Duodenal mucosa (tissue), 2 donors: Measurements from ENCODE around the gene AP1G2.
"Not testable (repeated sequence)": the region's sequence is repeated elsewhere in the genome, so short reads cannot be mapped to it uniquely, and the experiment has no call there.

Source experiments
- H3K27ac ChIP-seq: one replicate; pipeline ENCODE4 v1.7.0; 2013; ENCODE audit warnings: low read depth, low read length
- H3K27me3 ChIP-seq, 2 donors: one replicate each; pipeline ENCODE4 v1.7.0; 2013; ENCODE audit warnings: low read length in 2 of 2, control low read depth in 1 of 2; ENCODE audit not compliant: insufficient read depth in 2 of 2, control insufficient read depth in 1 of 2
- H3K36me3 ChIP-seq, 2 donors: one replicate each; pipeline ENCODE4 v1.7.0; 2013; ENCODE audit warnings: low read length in 2 of 2, control low read depth in 1 of 2; ENCODE audit not compliant: insufficient read depth in 2 of 2, control insufficient read depth in 1 of 2
- H3K4me1 ChIP-seq, 2 donors: one replicate each; pipeline ENCODE4 v1.7.0; 2013; ENCODE audit warnings: low read length in 2 of 2, control low read depth in 1 of 2; ENCODE audit not compliant: insufficient read depth in 2 of 2, control insufficient read depth in 1 of 2
- H3K4me3 ChIP-seq, 2 donors: one replicate each; pipeline ENCODE4 v1.7.0; 2013; ENCODE audit warnings: low read length in 2 of 2, low read depth in 1 of 2
- H3K9ac ChIP-seq, 2 donors: one replicate each; pipeline ENCODE4 v1.7.0; 2013; ENCODE audit warnings: low read length in 2 of 2, low read depth in 1 of 2
- H3K9me3 ChIP-seq, 2 donors: one replicate each; pipeline ENCODE4 v1.7.0; 2013; ENCODE audit warnings: low read length in 2 of 2, control low read depth in 1 of 2; ENCODE audit not compliant: control insufficient read depth in 1 of 2

AP1G2 gene

DNA sequence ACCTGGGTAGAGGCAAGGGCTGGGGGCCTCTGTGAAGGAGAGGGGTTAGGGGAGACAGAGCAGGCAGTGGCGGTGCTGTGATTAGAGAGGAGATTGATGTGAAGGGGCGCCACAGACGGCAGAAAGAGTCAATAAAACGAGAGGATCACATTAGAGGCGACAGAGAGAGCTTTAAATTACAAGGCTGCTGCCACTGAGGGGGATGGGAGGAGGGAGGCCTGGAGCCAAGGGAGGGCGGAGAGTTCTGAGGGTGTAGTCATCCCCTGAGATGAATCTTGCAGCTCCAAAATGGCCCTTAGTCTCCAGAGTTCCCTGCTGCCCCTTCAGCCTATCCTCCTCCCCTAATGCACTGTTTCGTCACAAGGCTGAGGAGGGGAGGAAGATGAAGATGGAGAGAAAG, 28.8 kb downstream of the AP1G2 start:
- H3K27ac ChIP-seq = no peak overlapping the region
- no peak overlapping the region for H3K4me3 ChIP-seq
- no peaks in the 10 kb centered on the region for H3K4me1 ChIP-seq
- H3K36me3 ChIP-seq = no peaks in the 10 kb centered on the region
- no peak overlapping the region for H3K9ac ChIP-seq
- no peaks in the 10 kb centered on the region for H3K27me3 ChIP-seq
- no peaks in the 10 kb centered on the region for H3K9me3 ChIP-seq

DNA sequence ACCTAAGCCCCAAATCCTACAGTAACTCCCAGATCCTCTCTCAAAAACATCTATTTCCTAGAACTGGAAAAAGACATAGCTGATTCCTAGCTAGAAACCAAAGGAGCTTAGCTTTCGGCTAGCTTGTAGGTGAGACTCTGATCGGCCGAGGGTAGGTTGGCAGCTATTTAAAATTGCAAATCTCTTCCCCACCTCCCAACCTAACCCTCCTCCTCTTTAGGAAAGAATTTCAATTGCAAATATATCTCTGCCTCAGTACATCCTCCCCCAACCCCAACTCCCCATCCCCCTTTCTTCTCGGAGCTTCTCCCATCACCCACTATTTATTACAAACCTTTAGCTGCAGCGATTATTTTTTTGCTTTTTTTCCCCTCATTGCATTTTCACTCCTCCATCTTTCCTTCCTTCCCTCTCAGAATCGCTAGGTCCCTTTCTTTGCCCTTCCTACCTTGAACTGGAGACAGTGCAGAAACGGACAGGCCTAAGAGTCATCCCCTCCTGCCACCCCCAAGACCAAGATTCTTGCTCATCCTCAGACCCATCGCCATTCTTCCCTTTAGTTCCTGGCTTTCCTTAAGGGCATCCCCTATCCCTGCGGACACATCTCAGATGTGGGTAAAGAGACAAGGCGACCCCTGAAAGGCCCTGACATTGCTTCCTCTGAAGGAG, 29.4 kb downstream of the AP1G2 start:
- no peaks in the 10 kb centered on the region for H3K4me1 ChIP-seq
- no peak overlapping the region for H3K9ac ChIP-seq
- no peaks in the 10 kb centered on the region for H3K27me3 ChIP-seq
- H3K27ac ChIP-seq = no peak overlapping the region
- no peaks in the 10 kb centered on the region for H3K9me3 ChIP-seq
- no peaks in the 10 kb centered on the region for H3K36me3 ChIP-seq
- H3K4me3 ChIP-seq = no peak overlapping the region

DNA sequence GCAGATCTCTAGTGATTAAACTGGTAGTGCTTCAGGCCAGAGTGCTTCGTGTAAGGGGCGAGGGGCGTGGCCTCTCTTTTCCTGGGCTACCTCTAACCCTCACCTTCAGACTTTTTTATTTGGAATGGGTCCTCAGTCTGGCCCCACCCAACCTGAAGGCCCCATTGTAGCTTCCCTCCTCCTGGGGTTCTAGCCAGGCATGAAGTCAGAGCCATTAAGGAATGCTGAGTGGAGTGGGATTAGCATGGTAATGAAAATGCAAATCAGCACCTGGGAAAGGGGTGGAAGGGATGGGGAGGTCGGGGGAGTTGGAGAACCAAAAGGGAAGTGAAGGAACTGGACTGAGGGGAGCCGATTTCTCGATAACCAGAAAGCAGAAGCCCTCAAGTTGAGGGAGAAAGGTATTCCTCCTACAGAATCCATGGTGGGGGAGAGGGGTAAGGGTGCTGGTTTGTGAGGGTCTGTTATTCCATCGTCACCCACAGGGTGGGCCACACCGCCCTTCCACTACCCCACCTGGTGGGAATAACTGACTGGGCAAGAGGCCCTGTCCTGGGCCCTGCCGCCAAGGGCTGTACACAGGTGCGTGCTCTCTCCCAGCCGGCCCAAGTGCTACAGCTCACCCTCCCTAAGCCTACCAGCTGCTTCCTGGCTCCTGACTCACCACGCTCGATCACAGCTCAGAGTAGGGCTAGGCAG, 30.1 kb downstream of the AP1G2 start:
- H3K4me3 ChIP-seq = no peak overlapping the region

DNA sequence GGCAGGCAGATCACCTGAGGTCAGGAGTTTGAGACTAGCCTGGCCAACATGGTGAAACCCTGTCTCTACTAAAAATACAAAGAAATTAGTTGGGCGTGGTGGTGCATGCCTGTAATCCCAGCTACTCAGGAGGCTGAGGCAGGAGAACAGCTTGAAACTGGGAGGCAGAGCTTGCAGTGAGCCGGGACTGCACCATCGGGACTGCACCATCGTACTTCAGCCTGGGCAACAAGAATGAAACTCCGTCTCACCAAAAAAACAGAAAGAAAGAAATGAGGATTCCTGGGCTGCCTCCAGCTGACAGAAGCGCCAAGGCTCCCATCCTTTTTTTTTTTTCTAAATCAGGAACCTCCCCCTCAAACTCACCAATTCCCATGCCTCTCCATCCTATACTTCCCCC, 30.7 kb downstream of the AP1G2 start:
- not testable (repeated sequence) for H3K9ac ChIP-seq, H3K36me3 ChIP-seq, H3K4me3 ChIP-seq, H3K27me3 ChIP-seq, H3K4me1 ChIP-seq, H3K9me3 ChIP-seq, H3K27ac ChIP-seq

More for the DNA sequence above, 30.1 kb downstream of the AP1G2 start:
- Histone ChIP-seq H3K27me3 (no peaks in the 10 kb centered on the region), H3K36me3 (no peaks in the 10 kb centered on the region), H3K4me1 (no peaks in the 10 kb centered on the region), H3K9me3 (no peaks in the 10 kb centered on the region), H3K9ac (no peak overlapping the region), H3K27ac (no peak overlapping the region)

DNA sequence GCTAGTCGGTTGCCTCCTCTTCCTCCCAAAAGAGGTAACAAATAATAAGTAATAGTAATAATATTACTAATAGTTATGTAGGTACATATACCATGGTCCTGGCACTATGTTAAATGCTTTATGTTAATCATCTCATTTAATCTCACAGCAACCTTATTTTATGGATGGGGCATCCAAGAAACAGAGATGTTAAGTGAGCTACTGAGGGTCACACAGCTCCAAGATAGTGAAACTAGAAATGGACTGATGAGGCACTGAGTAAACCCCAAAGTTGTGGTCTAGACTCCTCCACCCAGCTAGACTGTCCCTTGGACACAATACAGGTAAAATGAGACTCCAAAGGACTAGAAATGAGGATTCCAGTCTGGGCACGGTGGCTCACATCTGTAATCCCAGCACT, 31.1 kb downstream of the AP1G2 start:
- no peaks in the 10 kb centered on the region for H3K27me3 ChIP-seq
- no peaks in the 10 kb centered on the region for H3K9me3 ChIP-seq
- no peak overlapping the region for H3K9ac ChIP-seq
- H3K4me3 ChIP-seq = no peak overlapping the region
- H3K36me3 ChIP-seq = no peaks in the 10 kb centered on the region
- H3K27ac ChIP-seq = no peak overlapping the region
- no peaks in the 10 kb centered on the region for H3K4me1 ChIP-seq

DNA sequence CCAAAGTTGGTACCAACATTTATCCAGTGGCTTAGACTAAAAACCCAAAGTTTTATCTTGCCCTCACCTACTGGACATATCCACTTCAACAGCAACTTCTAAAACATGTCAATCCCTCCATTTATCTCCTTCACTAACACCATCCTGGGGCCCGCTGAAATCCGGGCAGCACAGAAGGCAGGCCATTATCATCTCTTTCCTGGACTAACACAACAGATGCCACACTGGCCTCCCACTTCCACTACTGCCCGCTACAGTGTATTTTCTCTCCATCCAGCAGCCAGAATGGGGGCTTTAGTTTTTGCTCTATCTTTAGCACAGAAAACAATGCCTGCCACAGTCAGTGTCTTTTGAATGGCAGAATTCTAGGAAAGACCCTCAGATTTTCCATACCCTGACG, 31.6 kb downstream of the AP1G2 start:
- Histone ChIP-seq H3K9ac (no peak overlapping the region), H3K4me3 (no peak overlapping the region), H3K27ac (no peak overlapping the region), H3K9me3 (no peaks in the 10 kb centered on the region), H3K36me3 (no peaks in the 10 kb centered on the region), H3K27me3 (no peaks in the 10 kb centered on the region), H3K4me1 (peaks cover 2 to 3% of the 10 kb centered on the region in 2 donors)

DNA sequence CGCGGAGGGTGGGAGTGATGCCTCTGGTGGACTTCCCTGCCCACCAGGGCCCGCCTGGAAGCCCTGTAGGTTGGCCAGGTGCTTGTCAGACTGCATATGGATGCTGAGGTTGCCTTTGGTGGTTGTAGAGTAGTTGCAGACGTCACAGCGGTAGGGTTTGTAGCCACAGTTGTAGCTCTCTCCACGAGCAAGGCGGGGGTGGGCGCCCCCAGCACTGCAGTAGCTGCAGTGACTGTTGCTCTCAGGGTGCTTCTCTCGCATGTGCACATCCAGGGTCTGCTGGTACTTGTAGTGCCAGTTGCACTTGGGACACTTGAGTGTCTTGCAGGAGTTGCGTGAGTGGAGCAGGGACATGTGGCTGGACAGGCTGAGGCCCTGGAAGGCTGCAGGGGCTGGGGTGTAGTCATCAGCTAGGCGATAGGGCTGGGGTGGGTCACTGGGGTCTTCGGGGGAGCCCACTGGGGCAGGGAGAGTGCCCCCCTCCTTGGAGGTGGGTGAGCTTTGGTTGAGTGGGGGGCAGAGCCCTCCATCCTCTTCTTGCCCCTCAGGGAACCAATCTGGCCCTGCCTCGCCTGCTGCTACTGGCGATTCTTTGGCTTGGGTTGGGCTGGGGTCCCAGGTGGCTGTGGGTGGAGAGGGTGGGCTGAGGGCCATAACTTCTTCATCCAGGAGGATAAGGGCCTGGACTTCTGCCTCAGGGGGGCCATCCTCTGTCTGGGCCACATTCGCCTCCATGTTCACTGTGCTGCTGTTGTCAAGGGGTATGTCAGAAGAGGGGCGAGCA, 33.7 kb downstream of the AP1G2 start:
- Histone ChIP-seq H3K9me3 (no peaks in the 10 kb centered on the region), H3K36me3 (no peaks in the 10 kb centered on the region), H3K9ac (no peak overlapping the region), H3K4me3 (no peak overlapping the region), H3K27me3 (no peaks in the 10 kb centered on the region), H3K27ac (no peak overlapping the region), H3K4me1 (peaks cover 6 to 7% of the 10 kb centered on the region in 2 donors)

DNA sequence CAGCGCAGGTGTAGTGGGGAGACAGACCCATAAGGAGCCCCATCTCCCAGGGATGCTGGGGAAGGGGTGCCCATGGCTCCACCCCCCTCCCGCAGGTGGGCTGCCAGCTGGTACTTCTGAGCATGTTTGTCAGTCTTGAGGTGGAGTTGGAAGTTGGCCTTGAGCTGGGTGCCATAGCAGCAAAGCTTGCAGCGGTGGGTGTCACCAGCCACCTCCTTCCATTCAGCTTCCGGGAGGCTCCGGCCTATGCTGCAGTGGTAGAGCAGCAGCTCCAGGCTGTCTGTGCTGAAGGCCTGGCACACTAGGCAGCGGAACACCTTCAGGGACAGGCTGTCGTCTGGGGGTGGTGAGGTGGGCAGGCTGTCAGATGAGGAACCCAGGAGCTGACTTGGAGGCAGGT, 34.9 kb downstream of the AP1G2 start:
- peaks cover 6 to 7% of the 10 kb centered on the region in 2 donors for H3K4me1 ChIP-seq

DNA sequence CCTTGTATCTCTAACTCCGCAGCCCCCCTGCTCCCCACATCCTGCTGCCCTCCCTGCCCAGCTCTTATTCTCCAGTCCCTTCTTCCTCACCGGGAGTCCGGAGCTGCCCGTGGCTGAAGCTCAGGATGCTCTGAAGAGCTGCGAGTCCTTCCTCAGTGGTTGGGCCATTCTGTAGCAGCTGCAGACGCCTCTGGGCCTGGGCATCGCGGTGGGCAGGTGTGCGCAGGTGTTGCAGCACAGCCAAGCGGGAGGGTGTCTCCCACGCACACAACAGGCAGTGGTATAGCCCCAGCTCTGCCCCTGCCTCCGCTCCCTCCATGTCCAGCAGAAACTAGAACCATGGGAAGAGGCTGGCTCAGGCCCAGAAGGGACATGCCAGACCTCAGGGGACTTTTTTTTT, 36.2 kb downstream of the AP1G2 start:
- Histone ChIP-seq H3K4me1 (peaks cover 6 to 7% of the 10 kb centered on the region in 2 donors), H3K9me3 (no peaks in the 10 kb centered on the region), H3K36me3 (no peaks in the 10 kb centered on the region), H3K27ac (no peak overlapping the region), H3K4me3 (no peak overlapping the region), H3K9ac (no peak overlapping the region), H3K27me3 (no peaks in the 10 kb centered on the region)

More for the DNA sequence above, 34.9 kb downstream of the AP1G2 start:
- Histone ChIP-seq H3K27me3 (no peaks in the 10 kb centered on the region), H3K27ac (no peak overlapping the region), H3K4me3 (no peak overlapping the region), H3K9me3 (no peaks in the 10 kb centered on the region), H3K36me3 (no peaks in the 10 kb centered on the region), H3K9ac (no peak overlapping the region)

DNA sequence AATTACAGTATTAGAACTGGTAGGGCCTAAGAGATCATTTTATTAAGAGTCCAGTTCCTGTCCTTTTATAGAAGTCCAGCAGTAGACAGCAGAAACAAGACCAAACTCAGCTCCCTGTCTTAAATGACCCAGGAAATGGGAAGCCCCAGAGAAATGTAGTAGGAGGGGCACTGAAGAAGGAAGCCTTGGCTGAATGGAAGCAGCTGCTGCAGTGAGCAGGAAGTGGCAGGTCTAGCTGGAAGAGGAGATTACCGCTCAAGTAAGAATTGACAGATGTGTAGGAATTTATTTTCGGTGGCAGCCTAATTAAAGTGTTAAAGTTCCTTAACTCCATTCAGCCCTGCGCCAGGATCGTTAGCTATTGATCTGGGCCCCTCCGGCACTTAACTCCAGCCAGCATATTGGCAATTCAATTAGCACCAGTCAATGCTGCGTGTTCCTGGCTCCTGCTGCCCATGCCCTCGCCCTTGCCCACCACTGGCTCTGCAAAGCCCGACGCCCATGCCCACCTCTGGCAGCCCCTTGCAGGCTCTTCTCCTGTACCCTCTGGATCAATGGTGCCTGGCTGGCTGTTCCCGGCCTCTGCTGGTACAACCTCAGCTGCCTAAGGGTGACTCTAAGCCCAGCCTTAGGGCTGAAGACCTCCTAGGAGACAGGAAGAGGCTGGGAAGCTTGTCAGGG, 37.1 kb downstream of the AP1G2 start:
- no peaks in the 10 kb centered on the region for H3K9me3 ChIP-seq
- H3K9ac ChIP-seq = no peak overlapping the region
- no peaks in the 10 kb centered on the region for H3K36me3 ChIP-seq
- H3K4me1 ChIP-seq = peaks cover 6 to 7% of the 10 kb centered on the region in 2 donors
- H3K27ac ChIP-seq = no peak overlapping the region
- no peak overlapping the region for H3K4me3 ChIP-seq
- no peaks in the 10 kb centered on the region for H3K27me3 ChIP-seq
